Testis (tissue), 3 donors: ENCODE measurements around the gene TTLL11. TPM values are rescaled to one million over a fixed set of nuclear protein-coding genes. Genes with fewer than 3 reads are reported as not detected.

Experiments
- DNase-seq: peaks from one replicate; pipeline ENCODE4 v3.0.0-alpha.2; 2019
- H3K27ac ChIP-seq, 2 donors: fragments of 200-600 bp; sonication (generic); one replicate each; pipeline ENCODE4 v1.5.1; 2019
- H3K27me3 ChIP-seq: fragments of 200-600 bp; sonication (generic); one replicate; pipeline ENCODE4 v1.5.1; 2019
- H3K36me3 ChIP-seq: fragments of 200-600 bp; sonication (generic); one replicate; pipeline ENCODE4 v1.5.1; 2017; ENCODE audit warnings: low read depth; ENCODE audit errors: missing control alignments
- H3K4me1 ChIP-seq: fragments of 200-600 bp; sonication (generic); one replicate; pipeline ENCODE4 v1.5.1; 2019
- H3K4me3 ChIP-seq, 2 donors: fragments of 200-600 bp; sonication (generic); one replicate each; pipeline ENCODE4 v1.5.1; 2017 to 2019
- H3K9me3 ChIP-seq: fragments of 200-600 bp; sonication (generic); one replicate; pipeline ENCODE4 v1.5.1; 2017
- CTCF ChIP-seq, 3 experiments: fragments of 450-650 bp in 2 of 3; fragments of 200-600 bp in 1 of 3; sonication (generic) in 1 of 3; IDR thresholded peaks; one replicate each; pipeline ENCODE4 v1.5.1; 2016 to 2019; ENCODE audit warnings: antibody characterized with exemption in 3 of 3, mild to moderate bottlenecking in 2 of 3, moderate library complexity in 1 of 3
- POLR2A ChIP-seq: fragments of 450-650 bp; IDR thresholded peaks from one replicate; pipeline ENCODE4 v1.6.1; 2017; ENCODE audit warnings: antibody characterized with exemption, mild to moderate bottlenecking, moderate library complexity
- WGBS, 2 donors: methylation state at CpG; one replicate each; pipeline ENCODE4 v1.1.5; 2018; 5-methylcytosine and 5-hydroxymethylcytosine counted together
- intact Hi-C: fragments of 100-400 bp; cut with DNase I; formaldehyde crosslinking; loops from one replicate; pipeline ENCODE4 v1.15.1; 2023; ENCODE audit warnings: low total_unique reads
- polyA plus RNA-seq: library from polyadenylated mRNA; stranded (reverse); fragments of 350-450 nt; fragmentation: Illumina TruSeq; extraction: RNeasy Lipid Tissue Mini Kit (QIAGEN cat#74804); gene quantifications from one replicate; pipeline ENCODE4 v1.2.3, GENCODE V29; 2014; ENCODE audit warnings: low read depth, low replicate concordance; ENCODE audit not compliant: insufficient read depth
- total RNA-seq, 2 donors: library from RNA; depleted of rRNA; stranded (reverse); fragments of >200 nt; gene quantifications; one replicate each; pipeline ENCODE4 v1.2.3, GENCODE V29; 2016

The TTLL11 gene
- total and polyA plus RNA-seq, 3 donors from 2014 or later, result 17.8 to 36.5 (median 19.8) TPM

- H3K27ac ChIP-seq, result no peak overlapping the region
- no peaks in the 10 kb centered on the region for H3K4me1 ChIP-seq
- no peaks in the 10 kb centered on the region for H3K9me3 ChIP-seq
- WGBS, 2 donors, result 91 to 97% methylated on average over 4 of the region's 4 CpGs
- intact Hi-C loops, result no loop called here
- no peak for TF ChIP-seq CTCF (IDR thresholded peaks at IDR 0.05)
- no peak for TF ChIP-seq POLR2A
- no peak overlapping the region for H3K4me3 ChIP-seq
- H3K27me3 ChIP-seq, result no peaks in the 10 kb centered on the region
- no peak for DNase-seq
- H3K36me3 ChIP-seq, result no peaks in the 10 kb centered on the region
Measured at GRCh38 chr9:122132539-122132938, 39.4 kb upstream of the TTLL11 start.

GRCh38 chr9:122131401-122132001 lies 38.4 kb upstream of the TTLL11 start:
- no peaks in the 10 kb centered on the region for H3K36me3 ChIP-seq
- no peaks in the 10 kb centered on the region for H3K9me3 ChIP-seq
- 46 to 47% methylated on average over 21 of the region's 21 CpGs for WGBS, 2 donors
- no peaks in the 10 kb centered on the region for H3K27me3 ChIP-seq
- no peak overlapping the region for H3K27ac ChIP-seq
- H3K4me3 ChIP-seq, result no peak overlapping the region
- no peak for TF ChIP-seq POLR2A
- TF ChIP-seq CTCF (IDR thresholded peaks at IDR 0.05), result no peak
- intact Hi-C loops, result no loop called here
- H3K4me1 ChIP-seq, result no peaks in the 10 kb centered on the region
- no peak for DNase-seq

- intact Hi-C loops, result no loop called here
- Histone ChIP-seq H3K27me3 (no peaks in the 10 kb centered on the region), H3K27ac (no peak overlapping the region), H3K4me1 (peaks cover 5% of the 10 kb centered on the region), H3K9me3 (no peaks in the 10 kb centered on the region), H3K36me3 (no peaks in the 10 kb centered on the region), H3K4me3 (no peak overlapping the region)
- 84 to 89% methylated on average over 4 of the region's 4 CpGs for WGBS, 2 donors
- TF ChIP-seq CTCF (IDR thresholded peaks at IDR 0.05) (no peak), POLR2A (no peak)
- no peak for DNase-seq
Measured at GRCh38 chr9:122130837-122131236, 37.7 kb upstream of the TTLL11 start.

GRCh38 chr9:122129969-122130368 lies 36.9 kb upstream of the TTLL11 start:
- Histone ChIP-seq H3K27me3 (no peaks in the 10 kb centered on the region), H3K36me3 (no peaks in the 10 kb centered on the region), H3K27ac (no peak overlapping the region), H3K4me3 (no peak overlapping the region), H3K4me1 (peaks cover 7% of the 10 kb centered on the region), H3K9me3 (no peaks in the 10 kb centered on the region)
- TF ChIP-seq POLR2A, result no peak
- TF ChIP-seq CTCF (IDR thresholded peaks at IDR 0.05), result no peak
- intact Hi-C loops, result loop anchor here (5.0 kb wide), 1 partner anchor 222 kb away; no protein-coding TSS in a partner anchor
- WGBS, 2 donors, result 95 to 100% methylated on average over 2 of the region's 2 CpGs
- no peak for DNase-seq

GRCh38 chr9:122128969-122129343 lies 35.8 kb upstream of the TTLL11 start:
- Histone ChIP-seq H3K4me1 (peaks cover 7% of the 10 kb centered on the region), H3K36me3 (no peaks in the 10 kb centered on the region), H3K4me3 (no peak overlapping the region), H3K27ac (no peak overlapping the region), H3K27me3 (no peaks in the 10 kb centered on the region), H3K9me3 (no peaks in the 10 kb centered on the region)
- intact Hi-C loops, result loop anchor here (5.0 kb wide), 1 partner anchor 223 kb away; no protein-coding TSS in a partner anchor
- DNase-seq, result no peak
- no peak for TF ChIP-seq CTCF (IDR thresholded peaks at IDR 0.05)
- WGBS, 2 donors, result 80 to 86% methylated on average over 6 to 7 of the region's 7 CpGs
